Activated B cell treated with CpG ODN at 0.5 μM for 24 hours (primary cell): ENCODE results near the gene ONECUT1. TPM values are rescaled to one million over a fixed set of nuclear protein-coding genes. Genes with fewer than 3 reads are reported as not detected.

Experiments used
- ATAC-seq: fragments of 200-7000 bp; cut with Tn5 transposase; one replicate; pipeline ENCODE4 v1.10.0; 2021; ENCODE audit warnings: low read depth, mild to moderate bottlenecking, moderate library complexity
- CTCF ChIA-PET: fragments of 350-600 bp; sonication (Branson Sonifier 250); formaldehyde crosslinking; loops from one replicate; lab custom pipeline; 2021; ENCODE audit warnings: antibody characterized with exemption; lab: Charles Lee
- POLR2A ChIA-PET: fragments of 350-600 bp; sonication (Branson Sonifier 250); formaldehyde crosslinking; loops from one replicate; lab custom pipeline; 2021; ENCODE audit warnings: antibody characterized with exemption; lab: Charles Lee
- DNase-seq: peaks from one replicate; pipeline ENCODE4 v3.0.0; 2022
- H3K27ac Mint-ChIP-seq: one replicate; pipeline ENCODE4 v1.8.0; 2020; ENCODE audit warnings: mixed read lengths
- H3K27me3 Mint-ChIP-seq: one replicate; pipeline ENCODE4 v1.8.0; 2021; ENCODE audit warnings: mixed read lengths
- H3K36me3 Mint-ChIP-seq: one replicate; pipeline ENCODE4 v1.8.0; 2021; ENCODE audit warnings: low read depth, mixed read lengths
- H3K4me1 Mint-ChIP-seq: one replicate; pipeline ENCODE4 v1.8.0; 2021; ENCODE audit warnings: mixed read lengths
- H3K4me3 Mint-ChIP-seq: one replicate; pipeline ENCODE4 v1.8.0; 2020; ENCODE audit warnings: mild to moderate bottlenecking, mixed read lengths
- H3K9me3 Mint-ChIP-seq: one replicate; pipeline ENCODE4 v1.8.0; 2020; ENCODE audit warnings: mixed read lengths
- CTCF ChIP-seq: fragments of 200-600 bp; IDR thresholded peaks from one replicate; pipeline ENCODE4 v1.8.0; 2022; ENCODE audit warnings: antibody characterized with exemption, mild to moderate bottlenecking
- intact Hi-C: fragments of 100-400 bp; cut with micrococcal nuclease; formaldehyde crosslinking; loops from one replicate; pipeline ENCODE4 v1.15.1; 2024
- total RNA-seq: library from RNA; stranded (reverse); gene quantifications from 2 replicates; pipeline ENCODE4 v1.2.3, GENCODE V29; 2022

ONECUT1 gene
- total RNA-seq, 1 donor from 2014 or later, result 0.44 TPM

- intact Hi-C loops, result loop anchor here (5.0 kb wide), 1 partner anchor 166 kb away; the partner anchor contains the start of gene ARPP19
- peak; percentile 11 for ATAC-seq
- Mint-ChIP-seq H3K36me3 (no peaks in the 10 kb centered on the region), H3K27me3 (no peaks in the 10 kb centered on the region), H3K9me3 (no peaks in the 10 kb centered on the region), H3K4me1 (peaks cover 37% of the 10 kb centered on the region), H3K27ac (peak overlapping the region; percentile 62), H3K4me3 (no peak overlapping the region)
- DNase-seq, result no peak
- CTCF ChIA-PET, result interaction anchor here (0.7 to 5.0 kb wide), 6 partner anchors 23 to 566 kb away, joined by 3 to 60 read pairs (median 8); partner anchors contain the start of gene MYO5A
- POLR2A ChIA-PET, result interaction anchor here (0.5 to 2.4 kb wide), 3 partner anchors 54 to 283 kb away, joined by 3 to 9 read pairs (median 3); partner anchors contain the start of gene ATOSA
- TF ChIP-seq CTCF, result no peak
Measured at GRCh38 chr15:52733088-52733487, 57.0 kb downstream of the ONECUT1 start.

- DNase-seq (no peak), ATAC-seq (no peak)
- Mint-ChIP-seq H3K4me1 (peaks cover 42% of the 10 kb centered on the region), H3K27ac (no peak overlapping the region), H3K27me3 (no peaks in the 10 kb centered on the region), H3K9me3 (no peaks in the 10 kb centered on the region), H3K36me3 (no peaks in the 10 kb centered on the region), H3K4me3 (no peak overlapping the region)
- ChIA-PET CTCF (interaction anchor here (0.7 to 5.0 kb wide), 2 partner anchors 408 to 476 kb away, joined by 3 to 60 read pairs; no protein-coding TSS in a partner anchor), POLR2A (interaction anchor here (0.9 to 2.4 kb wide), 2 partner anchors 53 to 54 kb away, joined by 3 to 9 read pairs; partner anchors contain the start of gene ATOSA)
- intact Hi-C loops, result loop anchor here (5.0 kb wide), 1 partner anchor 165 kb away; the partner anchor contains the start of gene ARPP19
- no peak for TF ChIP-seq CTCF
Measured at GRCh38 chr15:52732551-52732950, 57.6 kb downstream of the ONECUT1 start.

GRCh38 chr15:52731732-52732470 is 58.2 kb downstream of the ONECUT1 start:
- Mint-ChIP-seq H3K27me3 (no peaks in the 10 kb centered on the region), H3K36me3 (no peaks in the 10 kb centered on the region), H3K9me3 (no peaks in the 10 kb centered on the region), H3K4me3 (no peak overlapping the region), H3K4me1 (peaks cover 42% of the 10 kb centered on the region), H3K27ac (peak overlapping the region; percentile 13)
- intact Hi-C loops, result loop anchor here (2.0 to 5.0 kb wide), 2 partner anchors 21 to 165 kb away; partner anchors contain the start of gene ARPP19
- ChIA-PET CTCF (interaction anchor here (0.8 to 5.0 kb wide), 6 partner anchors 37 to 475 kb away, joined by 3 to 60 read pairs (median 6); no protein-coding TSS in a partner anchor), POLR2A (interaction anchor here (0.6 to 3.1 kb wide), 4 partner anchors 50 to 584 kb away, joined by 3 to 18 read pairs (median 4); partner anchors contain the start of gene ATOSA)
- TF ChIP-seq CTCF, result no peak
- DNase-seq (no peak), ATAC-seq (no peak)

GRCh38 chr15:52731004-52731403 is 59.1 kb downstream of the ONECUT1 start:
- no peaks in the 10 kb centered on the region for H3K9me3 Mint-ChIP-seq
- H3K27ac Mint-ChIP-seq, result peak overlapping the region; percentile 50
- CTCF ChIA-PET, result interaction anchor here (0.8 to 2.3 kb wide), 10 partner anchors 36 to 469 kb away, joined by 3 to 8 read pairs (median 4); no protein-coding TSS in a partner anchor

More at GRCh38 chr15:52731004-52731403, 59.1 kb downstream of the ONECUT1 start:
- Mint-ChIP-seq H3K4me1 (peaks cover 42% of the 10 kb centered on the region), H3K27me3 (no peaks in the 10 kb centered on the region), H3K36me3 (no peaks in the 10 kb centered on the region), H3K4me3 (no peak overlapping the region)
- intact Hi-C loops, result loop anchor here (2.0 to 5.0 kb wide), 2 partner anchors 20 to 164 kb away; partner anchors contain the start of gene ARPP19
- POLR2A ChIA-PET, result interaction anchor here (0.7 to 3.1 kb wide), 5 partner anchors 49 to 494 kb away, joined by 3 to 18 read pairs (median 5); no protein-coding TSS in a partner anchor
- TF ChIP-seq CTCF, result no peak
- no peak for ATAC-seq
- DNase-seq, result no peak
